DND-41 (cell line): Measurements from ENCODE around the gene TP63.

ENCODE experiments used
- ATAC-seq: fragments of 200-7000 bp; cut with Tn5 transposase; 3 replicates; pipeline ENCODE4 v1.9.1; 2021; ENCODE audit warnings: low read depth; ENCODE audit not compliant: insufficient read depth
- DNase-seq: peaks from one replicate; pipeline ENCODE4 v3.0.0-alpha.2; 2020
- H2AFZ ChIP-seq: 2 replicates; pipeline ENCODE4 v1.6.0; 2012; ENCODE audit warnings: low read depth, low read length
- H3K27ac ChIP-seq: 2 replicates; pipeline ENCODE4 v1.5.1; 2012; ENCODE audit warnings: low read length, inconsistent platforms
- H3K27me3 ChIP-seq: fragments of 200-600 bp; sonication (generic); 2 replicates; pipeline ENCODE4 v1.6.0; 2012; ENCODE audit warnings: low read length, mild to moderate bottlenecking, inconsistent platforms; ENCODE audit not compliant: insufficient read depth, poor library complexity
- H3K36me3 ChIP-seq: 2 replicates; pipeline ENCODE4 v1.5.1; 2012; ENCODE audit warnings: low read length, inconsistent platforms; ENCODE audit not compliant: insufficient read depth
- H3K4me1 ChIP-seq: 2 replicates; pipeline ENCODE4 v1.5.1; 2012; ENCODE audit warnings: mild to moderate bottlenecking, low read length; ENCODE audit not compliant: insufficient read depth
- H3K4me2 ChIP-seq: 2 replicates; pipeline ENCODE4 v1.6.0; 2012; ENCODE audit warnings: mild to moderate bottlenecking, moderate library complexity, low read length, inconsistent platforms; ENCODE audit not compliant: insufficient read depth
- H3K4me3 ChIP-seq, 2 experiments: fragments of 200-600 bp in 1 of 2; shearing (Covaris generic) in 1 of 2; 2 replicates each; pipeline ENCODE4 v1.5.1; 2012 to 2016; ENCODE audit warnings: inconsistent platforms in 2 of 2, low read length in 2 of 2, mild to moderate bottlenecking in 2 of 2, low read depth in 1 of 2, moderate library complexity in 1 of 2
- H3K79me2 ChIP-seq: 2 replicates; pipeline ENCODE4 v1.6.0; 2012; ENCODE audit warnings: low read length, inconsistent platforms; ENCODE audit not compliant: insufficient read depth
- H3K9ac ChIP-seq: 2 replicates; pipeline ENCODE4 v1.6.0; 2012; ENCODE audit warnings: low read depth, mild to moderate bottlenecking, inconsistent platforms, low read length, moderate library complexity
- H3K9me3 ChIP-seq: 2 replicates; pipeline ENCODE4 v1.5.1; 2012; ENCODE audit warnings: low read length, moderate library complexity, mild to moderate bottlenecking, inconsistent platforms; ENCODE audit not compliant: insufficient read depth, severe bottlenecking
- H4K20me1 ChIP-seq: 2 replicates; pipeline ENCODE4 v1.6.0; 2012; ENCODE audit warnings: low read length; ENCODE audit not compliant: insufficient read depth
- CTCF ChIP-seq: IDR thresholded peaks from 2 replicates; pipeline ENCODE4 v1.5.1; 2012; ENCODE audit warnings: borderline replicate concordance, low read length, moderate library complexity, mild to moderate bottlenecking; ENCODE audit not compliant: poor library complexity, severe bottlenecking; ENCODE audit errors: extremely low read depth
- EZH2 ChIP-seq: IDR thresholded peaks from 3 replicates; pipeline ENCODE4 v1.6.1; 2012; ENCODE audit warnings: borderline replicate concordance, low read depth, mild to moderate bottlenecking, moderate library complexity, low read length, inconsistent platforms; ENCODE audit not compliant: severe bottlenecking

The TP63 gene

DNA sequence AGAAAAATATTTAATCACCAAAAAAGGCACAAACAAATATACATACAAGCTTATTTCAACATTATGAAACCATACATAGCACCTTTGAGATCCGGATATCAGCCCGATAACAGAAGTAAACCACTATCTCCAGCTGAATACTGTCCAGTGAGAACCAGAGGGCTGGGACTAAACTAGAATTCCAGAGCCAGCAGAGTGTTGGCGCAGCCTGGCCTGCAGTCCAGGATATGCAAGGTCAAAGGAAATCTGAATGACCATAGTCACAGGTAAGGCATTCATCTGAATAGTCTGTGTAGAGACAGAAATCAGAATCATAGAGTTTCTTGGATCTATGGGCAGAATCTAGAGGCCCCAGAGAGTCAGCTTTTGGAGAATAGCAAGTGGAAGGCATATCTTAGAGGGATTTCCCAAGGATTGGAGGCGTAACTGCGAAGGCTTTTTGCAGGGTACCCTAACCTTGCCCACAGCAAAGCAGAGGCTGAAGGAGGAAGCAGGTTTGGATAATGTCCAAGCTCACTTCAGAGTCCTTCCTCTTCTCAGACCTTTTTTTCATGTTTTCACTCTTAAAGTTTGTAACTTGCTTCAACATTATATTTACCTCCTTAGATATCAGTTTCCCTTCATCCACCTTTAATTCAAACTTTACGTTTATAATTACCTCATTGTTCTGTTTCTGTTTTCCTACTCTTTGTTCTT is 32.5 kb upstream of the TP63 start:
- H3K4me1 ChIP-seq = no peaks in the 10 kb centered on the region
- H3K79me2 ChIP-seq = no peaks in the 10 kb centered on the region
- ATAC-seq = no peak
- no peak overlapping the region for H3K27ac ChIP-seq
- no peaks in the 10 kb centered on the region for H3K36me3 ChIP-seq
- H3K27me3 ChIP-seq = peaks cover 6% of the 10 kb centered on the region
- no peaks in the 10 kb centered on the region for H3K9me3 ChIP-seq
- H2AFZ ChIP-seq = no peak overlapping the region
- H4K20me1 ChIP-seq = no peaks in the 10 kb centered on the region
- no peak for DNase-seq
- TF ChIP-seq CTCF = no peak
- TF ChIP-seq EZH2 = no peak
- H3K4me2 ChIP-seq = no peak overlapping the region
- no peak overlapping the region for H3K9ac ChIP-seq
- H3K4me3 ChIP-seq = no peak overlapping the region

- Histone ChIP-seq H3K9ac (no peak overlapping the region), H3K9me3 (no peaks in the 10 kb centered on the region), H3K79me2 (no peaks in the 10 kb centered on the region), H3K4me2 (no peak overlapping the region), H4K20me1 (no peaks in the 10 kb centered on the region), H3K36me3 (no peaks in the 10 kb centered on the region), H2AFZ (no peak overlapping the region), H3K27me3 (peaks cover 11% of the 10 kb centered on the region), H3K4me1 (no peaks in the 10 kb centered on the region), H3K4me3 (no peak overlapping the region), H3K27ac (no peak overlapping the region)
- TF ChIP-seq EZH2 (no peak), CTCF (no peak)
- DNase-seq (no peak), ATAC-seq (no peak)
These were observed 28.7 kb upstream of the TP63 start for GRCh38 chr3:189602471-189602870.

DNA sequence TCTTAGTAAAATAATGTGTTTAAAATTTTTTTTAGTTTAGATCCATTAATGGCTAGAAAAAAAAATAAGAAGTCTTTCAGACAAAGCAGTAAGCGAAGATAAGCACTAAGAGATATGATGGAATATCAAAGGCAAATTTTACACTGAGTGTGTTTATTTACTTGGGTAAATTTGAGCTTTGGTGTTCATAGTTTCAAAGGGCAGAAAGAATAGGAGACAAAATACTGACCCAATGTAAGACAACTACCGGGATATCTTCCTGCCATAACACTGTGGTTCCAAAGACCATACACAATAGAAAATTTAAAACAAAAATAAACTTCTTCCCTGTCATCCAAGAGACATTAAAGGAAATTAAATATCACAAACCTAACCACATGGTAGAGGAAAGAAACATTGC is 25.5 kb upstream of the TP63 start:
- Histone ChIP-seq H2AFZ (no peak overlapping the region), H3K9me3 (no peaks in the 10 kb centered on the region), H3K4me3 (no peak overlapping the region), H4K20me1 (no peaks in the 10 kb centered on the region), H3K27ac (no peak overlapping the region), H3K4me1 (no peaks in the 10 kb centered on the region), H3K27me3 (peaks cover 10% of the 10 kb centered on the region), H3K9ac (no peak overlapping the region), H3K36me3 (no peaks in the 10 kb centered on the region), H3K79me2 (no peaks in the 10 kb centered on the region), H3K4me2 (no peak overlapping the region)
- no peak for ATAC-seq
- TF ChIP-seq CTCF (no peak), EZH2 (no peak)
- DNase-seq = no peak
